ENCODE data around the gene SAMD7. TPM values are rescaled to one million over a fixed set of nuclear protein-coding genes. Genes with fewer than 3 reads are reported as not detected.
A peak's percentile ranks its signal among the peaks of the same experiment; 100 is the strongest.

Gene SAMD7
- total RNA-seq, 1 experiment from 2014 or later = not detected

- CTCF ChIA-PET = interaction anchor here (1.0 to 1.6 kb wide), 3 partner anchors 11 to 148 kb away, joined by 4 to 5 read pairs (median 5); no protein-coding TSS in a partner anchor
- peaks cover 35% of the 10 kb centered on the region for H3K4me1 Mint-ChIP-seq (ENCODE audit: low read depth, unreplicated experiment)
- intact Hi-C loops (cut with micrococcal nuclease; ENCODE audit: unreplicated experiment) = loop anchor here (5.0 kb wide), 1 partner anchor 99 kb away; the partner anchor contains the start of gene MYNN
- H3K9me3 Mint-ChIP-seq (ENCODE audit: low read depth, unreplicated experiment) = peaks cover 6% of the 10 kb centered on the region
- DNase-seq = peak; percentile 58
- H3K36me3 Mint-ChIP-seq (ENCODE audit: insufficient read depth, unreplicated experiment) = peaks cover 8% of the 10 kb centered on the region
- peak overlapping the region; percentile 4 for H3K4me3 Mint-ChIP-seq (ENCODE audit: low read depth, unreplicated experiment)
- H3K27me3 Mint-ChIP-seq (ENCODE audit: unreplicated experiment) = no peaks in the 10 kb centered on the region
- TF ChIP-seq, protein P1, sequence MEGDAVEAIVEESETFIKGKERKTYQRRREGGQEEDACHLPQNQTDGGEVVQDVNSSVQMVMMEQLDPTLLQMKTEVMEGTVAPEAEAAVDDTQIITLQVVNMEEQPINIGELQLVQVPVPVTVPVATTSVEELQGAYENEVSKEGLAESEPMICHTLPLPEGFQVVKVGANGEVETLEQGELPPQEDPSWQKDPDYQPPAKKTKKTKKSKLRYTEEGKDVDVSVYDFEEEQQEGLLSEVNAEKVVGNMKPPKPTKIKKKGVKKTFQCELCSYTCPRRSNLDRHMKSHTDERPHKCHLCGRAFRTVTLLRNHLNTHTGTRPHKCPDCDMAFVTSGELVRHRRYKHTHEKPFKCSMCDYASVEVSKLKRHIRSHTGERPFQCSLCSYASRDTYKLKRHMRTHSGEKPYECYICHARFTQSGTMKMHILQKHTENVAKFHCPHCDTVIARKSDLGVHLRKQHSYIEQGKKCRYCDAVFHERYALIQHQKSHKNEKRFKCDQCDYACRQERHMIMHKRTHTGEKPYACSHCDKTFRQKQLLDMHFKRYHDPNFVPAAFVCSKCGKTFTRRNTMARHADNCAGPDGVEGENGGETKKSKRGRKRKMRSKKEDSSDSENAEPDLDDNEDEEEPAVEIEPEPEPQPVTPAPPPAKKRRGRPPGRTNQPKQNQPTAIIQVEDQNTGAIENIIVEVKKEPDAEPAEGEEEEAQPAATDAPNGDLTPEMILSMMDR (IDR thresholded peaks at IDR 0.05; ENCODE audit: unreplicated experiment) = no peak
- BruUV-seq (replicated peaks) = no TSS peak
- peak overlapping the region; percentile 58 for H3K27ac Mint-ChIP-seq (ENCODE audit: unreplicated experiment)
These were observed 40.1 kb upstream of the SAMD7 start for GRCh38 chr3:169871129-169871886.

GRCh38 chr3:169879013-169879557 lies 32.3 kb upstream of the SAMD7 start:
- no peak overlapping the region for H3K27ac Mint-ChIP-seq (ENCODE audit: unreplicated experiment)
- CTCF ChIA-PET = no interaction called here
- intact Hi-C loops (cut with micrococcal nuclease; ENCODE audit: unreplicated experiment) = no loop called here
- DNase-seq = no peak
- H3K4me3 Mint-ChIP-seq (ENCODE audit: low read depth, unreplicated experiment) = no peak overlapping the region
- BruUV-seq (replicated peaks) = no TSS peak
- TF ChIP-seq, protein P1 (IDR thresholded peaks at IDR 0.05; ENCODE audit: unreplicated experiment) = no peak
- no peaks in the 10 kb centered on the region for H3K36me3 Mint-ChIP-seq (ENCODE audit: insufficient read depth, unreplicated experiment)
- peaks cover 6% of the 10 kb centered on the region for H3K9me3 Mint-ChIP-seq (ENCODE audit: low read depth, unreplicated experiment)
- peaks cover 11% of the 10 kb centered on the region for H3K4me1 Mint-ChIP-seq (ENCODE audit: low read depth, unreplicated experiment)
- H3K27me3 Mint-ChIP-seq (ENCODE audit: unreplicated experiment) = no peaks in the 10 kb centered on the region

DNA sequence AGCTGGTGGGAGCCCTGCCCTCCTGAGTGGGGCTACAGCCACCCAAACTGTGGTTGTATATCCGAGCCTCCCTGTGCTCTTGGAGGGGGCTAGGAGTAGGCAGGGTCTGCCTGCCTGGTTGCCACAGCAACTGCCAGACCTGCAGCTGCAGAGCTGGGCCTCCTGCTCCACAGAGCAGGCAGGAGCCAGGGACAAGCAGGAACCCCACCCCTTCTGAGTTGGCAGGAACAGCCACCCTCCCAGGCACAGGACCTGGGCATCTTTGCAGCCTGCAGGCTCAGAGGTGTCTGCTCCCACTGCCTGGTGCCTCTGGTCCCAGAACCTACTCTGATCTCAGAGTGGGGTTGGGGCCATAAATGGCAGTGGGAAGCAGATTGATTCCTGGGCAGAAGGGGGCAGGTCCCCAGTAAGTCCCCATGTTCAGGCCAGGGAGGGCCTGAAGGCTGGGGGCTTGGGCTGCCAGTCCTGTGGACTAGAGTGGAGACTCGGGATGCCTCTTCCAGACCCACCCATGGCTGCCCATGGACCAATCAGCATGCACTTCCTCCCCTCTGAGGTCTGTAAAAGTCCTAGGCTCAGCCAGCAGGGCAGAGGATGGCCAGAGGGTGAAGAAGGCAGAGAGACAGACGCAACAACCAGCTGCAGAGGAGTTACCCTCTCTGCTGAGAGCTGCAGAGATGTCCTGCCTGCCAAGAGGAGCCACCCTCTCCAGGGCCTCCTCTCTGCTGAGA lies 31.4 kb upstream of the SAMD7 start:
- Mint-ChIP-seq H3K27ac (ENCODE audit: unreplicated experiment) (no peak overlapping the region), H3K4me1 (ENCODE audit: low read depth, unreplicated experiment) (peaks cover 18% of the 10 kb centered on the region), H3K4me3 (ENCODE audit: low read depth, unreplicated experiment) (no peak overlapping the region), H3K27me3 (ENCODE audit: unreplicated experiment) (no peaks in the 10 kb centered on the region), H3K9me3 (ENCODE audit: low read depth, unreplicated experiment) (peaks cover 3% of the 10 kb centered on the region), H3K36me3 (ENCODE audit: insufficient read depth, unreplicated experiment) (no peaks in the 10 kb centered on the region)
- intact Hi-C loops (cut with micrococcal nuclease; ENCODE audit: unreplicated experiment) = no loop called here
- no TSS peak for BruUV-seq (replicated peaks)
- no peak for DNase-seq
- CTCF ChIA-PET = interaction anchor here (0.5 to 0.6 kb wide), 2 partner anchors 146 to 170 kb away, joined by 4 read pairs; no protein-coding TSS in a partner anchor
- TF ChIP-seq, protein P1 (IDR thresholded peaks at IDR 0.05; ENCODE audit: unreplicated experiment) = no peak

DNA sequence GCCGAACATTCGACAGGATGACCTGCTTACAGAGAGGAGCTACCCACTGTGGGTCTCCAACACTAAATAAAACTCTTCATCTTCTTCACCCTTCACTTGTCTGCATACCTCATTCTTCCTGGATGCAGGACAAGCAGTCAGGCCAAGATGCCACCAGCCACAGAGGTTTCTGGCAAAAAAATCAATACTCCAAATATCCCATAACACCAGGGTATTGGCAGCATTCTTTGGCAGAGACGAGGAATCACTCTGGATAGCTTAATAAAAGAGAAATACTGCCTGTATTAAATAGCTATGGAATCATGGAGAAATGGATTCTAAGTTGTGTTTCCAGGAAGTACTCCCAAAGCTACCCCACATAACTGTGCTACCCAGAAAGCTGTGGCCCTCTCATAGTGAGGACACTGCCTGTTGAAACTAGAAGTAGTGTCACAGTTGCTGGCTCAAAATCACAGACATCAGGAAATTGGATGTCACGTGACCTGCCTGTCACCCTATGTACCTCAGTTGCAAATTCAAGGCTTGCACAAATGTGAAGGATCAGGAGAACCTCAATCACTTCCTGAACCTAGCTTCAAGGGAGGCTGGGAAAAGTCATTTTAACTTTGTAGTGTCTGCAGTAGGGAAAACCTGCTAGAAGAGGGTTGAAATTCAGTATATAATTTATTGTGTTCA lies 30.7 kb upstream of the SAMD7 start:
- Mint-ChIP-seq H3K27me3 (ENCODE audit: unreplicated experiment) (no peaks in the 10 kb centered on the region), H3K9me3 (ENCODE audit: low read depth, unreplicated experiment) (no peaks in the 10 kb centered on the region), H3K4me1 (ENCODE audit: low read depth, unreplicated experiment) (peaks cover 18% of the 10 kb centered on the region), H3K27ac (ENCODE audit: unreplicated experiment) (no peak overlapping the region), H3K4me3 (ENCODE audit: low read depth, unreplicated experiment) (no peak overlapping the region), H3K36me3 (ENCODE audit: insufficient read depth, unreplicated experiment) (no peaks in the 10 kb centered on the region)
- CTCF ChIA-PET = interaction anchor here (0.5 to 0.6 kb wide), 3 partner anchors 9 to 169 kb away, joined by 3 to 4 read pairs (median 4); no protein-coding TSS in a partner anchor
- no TSS peak for BruUV-seq (replicated peaks)
- DNase-seq = no peak
- TF ChIP-seq, protein P1 (IDR thresholded peaks at IDR 0.05; ENCODE audit: unreplicated experiment) = no peak
- intact Hi-C loops (cut with micrococcal nuclease; ENCODE audit: unreplicated experiment) = no loop called here
